Natural killer cell (primary cell): ENCODE results near the gene EFNB2. TPM values are rescaled to one million over a fixed set of nuclear protein-coding genes. Genes with fewer than 3 reads are reported as not detected.

ENCODE experiments used
- ATAC-seq, 3 donors: fragments of 150-1000 bp in 2 of 3; fragments of 200-7000 bp in 1 of 3; cut with Tn5 transposase; 1 replicate in 1 of 3; 2 replicates in 2 of 3; pipeline ENCODE4 v1.10.0; 2021; ENCODE audit warnings: mild to moderate bottlenecking in 2 of 3, moderate library complexity in 2 of 3
- DNase-seq, 2 donors: peaks; one replicate each; pipeline versions ENCODE4 v3.0.0 to v3.0.0-alpha.2; 2013 to 2021; ENCODE audit warnings: mixed read lengths in 1 of 2
- H3K27ac ChIP-seq: one replicate; pipeline ENCODE4 v1.5.1; 2013; ENCODE audit warnings: mild to moderate bottlenecking, low read length
- H3K27me3 ChIP-seq: one replicate; pipeline ENCODE4 v1.6.1; 2013; ENCODE audit warnings: low read length; ENCODE audit not compliant: control insufficient read depth, insufficient read depth
- H3K36me3 ChIP-seq: one replicate; pipeline ENCODE4 v1.6.1; 2013; ENCODE audit warnings: low read length; ENCODE audit not compliant: control insufficient read depth, insufficient read depth
- H3K4me1 ChIP-seq: one replicate; pipeline ENCODE4 v1.6.1; 2013; ENCODE audit warnings: low read length; ENCODE audit not compliant: control insufficient read depth, insufficient read depth
- H3K4me3 ChIP-seq: one replicate; pipeline ENCODE4 v1.5.1; 2013; ENCODE audit warnings: low read length
- H3K9me3 ChIP-seq: one replicate; pipeline ENCODE4 v1.6.1; 2013; ENCODE audit warnings: low read length; ENCODE audit not compliant: control insufficient read depth, insufficient read depth
- H3K27ac Mint-ChIP-seq, 2 donors: one replicate each; pipeline ENCODE4 v1.8.0; 2022; ENCODE audit warnings: mild to moderate bottlenecking in 2 of 2, mixed read lengths in 2 of 2, moderate library complexity in 1 of 2
- H3K27me3 Mint-ChIP-seq, 2 donors: one replicate each; pipeline ENCODE4 v1.8.0; 2022; ENCODE audit warnings: low read depth in 2 of 2, mixed read lengths in 2 of 2
- H3K36me3 Mint-ChIP-seq: one replicate; pipeline ENCODE4 v1.8.0; 2022; ENCODE audit warnings: mixed read lengths
- H3K4me1 Mint-ChIP-seq, 2 donors: one replicate each; pipeline ENCODE4 v1.8.0; 2022; ENCODE audit warnings: mixed read lengths in 2 of 2
- H3K4me3 Mint-ChIP-seq: one replicate; pipeline ENCODE4 v1.8.0; 2022; ENCODE audit warnings: mild to moderate bottlenecking, moderate library complexity, mixed read lengths
- H3K9me3 Mint-ChIP-seq, 2 donors: one replicate each; pipeline ENCODE4 v1.8.0; 2022; ENCODE audit warnings: mixed read lengths in 2 of 2
- WGBS: methylation state at CpG from one replicate; pipeline ENCODE4 v1.1.7; 2013; ENCODE audit warnings: missing lambda C conversion rate; ENCODE audit not compliant: insufficient coverage; 5-methylcytosine and 5-hydroxymethylcytosine counted together
- intact Hi-C: fragments of 100-400 bp; cut with micrococcal nuclease; formaldehyde crosslinking; loops from one replicate; pipeline ENCODE4 v1.14.2; 2022
- total RNA-seq, 4 donors: library from RNA; stranded (reverse); fragments of 120-200 nt in 1 of 4; gene quantifications; one replicate each; pipeline versions ENCODE4 v1.2.3 to v1.2.4, GENCODE V29; 2013 to 2022
- TF ChIP-seq, protein P1 (sequence below): fragments of 200-600 bp; IDR thresholded peaks from one replicate; pipeline ENCODE4 v1.8.0; 2022; ENCODE audit warnings: antibody characterized with exemption

The EFNB2 gene
- total RNA-seq, 3 donors from 2014 or later (not counting 1 experiment from before 2014, with no cell fraction given), result 0.16 to 0.33 (median 0.33) TPM

DNA sequence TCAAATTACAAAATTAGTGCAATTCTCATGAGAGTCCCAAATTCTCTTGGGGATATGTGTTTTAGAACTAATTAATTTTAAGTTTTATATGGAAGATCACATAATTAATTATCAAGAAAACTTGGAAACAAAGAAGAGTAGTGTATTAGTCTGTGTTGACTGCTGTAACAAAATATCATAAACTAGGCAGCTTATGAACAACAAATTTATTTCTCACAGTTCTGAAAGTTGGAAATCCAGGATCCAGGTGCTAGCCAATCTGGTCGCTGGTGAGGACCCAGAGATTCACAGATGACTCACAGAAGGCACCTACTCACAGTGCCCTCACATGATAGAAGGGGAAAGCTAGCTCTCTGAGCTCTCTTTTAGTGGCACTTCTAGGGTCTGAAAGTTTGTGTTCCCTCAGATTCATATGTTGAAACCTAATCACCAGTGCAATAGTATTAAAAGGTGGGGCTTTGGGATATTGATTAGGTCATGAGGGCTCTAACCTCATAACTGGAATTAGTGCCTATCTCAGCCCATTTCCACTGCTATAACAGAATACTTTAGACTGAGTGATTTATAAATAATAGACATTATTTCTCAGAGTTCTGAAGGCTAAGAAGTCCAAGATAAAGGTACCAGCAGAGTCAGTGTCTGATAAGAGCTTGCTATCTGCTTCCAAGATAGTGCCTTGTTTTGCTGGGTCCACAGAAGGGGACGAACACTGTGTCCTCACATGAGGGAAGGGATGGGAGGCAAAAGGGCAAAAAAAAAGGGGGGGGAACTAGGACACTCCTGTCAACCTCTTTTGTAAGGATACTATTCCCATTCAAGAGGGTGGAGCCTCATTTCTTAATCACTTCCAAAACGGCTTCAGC is 34.0 kb upstream of the EFNB2 start:
- Mint-ChIP-seq H3K4me3 (peak overlapping the region; percentile 76), H3K4me1 (peaks cover 50 to 51% of the 10 kb centered on the region in 2 donors), H3K27ac (peak overlapping the region; percentile 66 to 67), H3K27me3 (no peaks in the 10 kb centered on the region), H3K36me3 (no peaks in the 10 kb centered on the region), H3K9me3 (no peaks in the 10 kb centered on the region)
- intact Hi-C loops, result loop anchor here (5.0 kb wide), 1 partner anchor 1432 kb away; no protein-coding TSS in a partner anchor
- Histone ChIP-seq H3K27ac (no peak overlapping the region), H3K27me3 (no peaks in the 10 kb centered on the region), H3K9me3 (no peaks in the 10 kb centered on the region), H3K36me3 (no peaks in the 10 kb centered on the region), H3K4me1 (peaks cover 16% of the 10 kb centered on the region), H3K4me3 (no peak overlapping the region)
- 82% methylated on average over 3 of the region's 3 CpGs for WGBS
- DNase-seq, result no peak
- ATAC-seq, result no peak
- TF ChIP-seq, protein P1, sequence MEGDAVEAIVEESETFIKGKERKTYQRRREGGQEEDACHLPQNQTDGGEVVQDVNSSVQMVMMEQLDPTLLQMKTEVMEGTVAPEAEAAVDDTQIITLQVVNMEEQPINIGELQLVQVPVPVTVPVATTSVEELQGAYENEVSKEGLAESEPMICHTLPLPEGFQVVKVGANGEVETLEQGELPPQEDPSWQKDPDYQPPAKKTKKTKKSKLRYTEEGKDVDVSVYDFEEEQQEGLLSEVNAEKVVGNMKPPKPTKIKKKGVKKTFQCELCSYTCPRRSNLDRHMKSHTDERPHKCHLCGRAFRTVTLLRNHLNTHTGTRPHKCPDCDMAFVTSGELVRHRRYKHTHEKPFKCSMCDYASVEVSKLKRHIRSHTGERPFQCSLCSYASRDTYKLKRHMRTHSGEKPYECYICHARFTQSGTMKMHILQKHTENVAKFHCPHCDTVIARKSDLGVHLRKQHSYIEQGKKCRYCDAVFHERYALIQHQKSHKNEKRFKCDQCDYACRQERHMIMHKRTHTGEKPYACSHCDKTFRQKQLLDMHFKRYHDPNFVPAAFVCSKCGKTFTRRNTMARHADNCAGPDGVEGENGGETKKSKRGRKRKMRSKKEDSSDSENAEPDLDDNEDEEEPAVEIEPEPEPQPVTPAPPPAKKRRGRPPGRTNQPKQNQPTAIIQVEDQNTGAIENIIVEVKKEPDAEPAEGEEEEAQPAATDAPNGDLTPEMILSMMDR, result no peak

DNA sequence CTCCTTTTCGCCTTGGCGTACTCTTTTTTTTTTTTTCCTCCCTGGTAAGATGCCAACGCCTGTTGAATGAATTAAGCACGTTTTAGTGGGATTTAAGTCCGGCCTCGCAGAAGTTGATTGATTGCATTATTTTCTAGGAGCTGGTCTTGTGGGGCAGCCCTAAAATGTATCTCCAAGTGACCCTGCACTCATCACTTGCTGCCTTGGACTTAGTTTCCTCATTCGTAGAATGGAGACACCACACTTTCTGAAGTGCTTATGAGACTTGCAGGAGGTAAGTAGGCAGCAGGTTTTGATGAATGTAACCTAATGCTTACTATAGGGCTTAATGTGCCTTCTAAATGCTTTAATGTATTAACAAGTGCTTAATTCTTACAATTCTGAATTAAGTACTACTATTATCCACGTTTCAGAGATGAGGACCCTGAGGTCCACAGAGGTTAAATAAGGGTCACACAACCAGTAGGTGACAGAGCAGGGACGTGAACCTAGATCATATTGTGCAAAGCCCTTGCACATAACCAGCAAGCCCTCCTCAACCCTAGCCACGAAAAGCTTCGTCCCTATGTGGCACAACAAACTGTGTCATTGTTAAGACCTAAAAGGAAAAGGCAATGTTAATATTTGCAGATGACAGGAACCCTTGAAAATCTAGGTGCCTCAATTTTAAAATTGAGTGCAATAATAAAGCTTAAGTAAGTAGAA is 33.0 kb upstream of the EFNB2 start:
- 20% methylated on average over 9 of the region's 11 CpGs for WGBS

DNA sequence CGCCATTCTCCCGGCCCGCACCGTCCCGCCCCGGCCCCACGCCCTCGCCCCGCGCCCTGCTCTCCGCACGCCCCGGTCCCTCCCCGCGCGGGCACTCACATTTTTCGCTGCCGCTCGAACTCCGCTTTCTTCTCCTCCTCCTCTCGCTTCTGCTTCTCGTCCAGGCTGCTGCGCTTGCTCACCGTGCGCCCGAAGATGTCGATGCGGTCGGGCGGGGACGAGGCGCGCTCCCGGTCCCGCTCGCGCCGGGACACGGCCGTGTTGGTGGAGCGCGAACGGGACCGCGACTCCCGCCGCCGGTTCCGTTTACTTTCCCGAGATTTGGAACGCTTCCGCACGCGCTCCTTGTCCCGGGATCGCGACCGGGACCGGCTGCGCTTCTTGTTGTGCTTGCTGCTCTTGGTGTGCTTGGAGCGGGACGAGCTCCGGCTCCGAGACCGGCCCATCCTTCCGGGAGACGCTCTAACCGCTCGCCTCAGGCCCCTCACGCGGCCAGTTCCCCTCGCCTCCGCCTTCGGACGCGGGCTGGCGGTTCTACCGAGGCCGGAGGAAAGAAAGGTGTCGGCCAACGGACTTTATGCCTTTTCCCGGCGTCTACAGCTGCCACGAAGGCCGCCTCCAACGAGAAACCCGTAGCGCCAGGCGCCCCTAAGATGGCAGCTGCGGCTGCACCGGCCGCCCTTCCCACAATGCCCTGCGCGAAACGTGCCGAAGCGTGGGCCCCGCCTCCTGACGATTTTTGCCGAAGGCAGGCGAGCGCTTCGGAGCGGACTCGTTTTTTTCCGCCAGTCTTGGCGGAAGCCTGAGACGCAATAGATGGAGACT is 32.2 kb upstream of the EFNB2 start, which contains the start of gene ARGLU1:
TSS of gene ARGLU1 (minus strand) at position 664 of the 825 bp plus-strand sequence. CDS start at position 446, 218 bp downstream.
- H3K36me3 Mint-ChIP-seq, result no peaks in the 10 kb centered on the region
- H3K27ac Mint-ChIP-seq, result peak within 1 kb of the TSS; percentile 96 to 99
- no peaks in the 10 kb centered on the region for H3K9me3 ChIP-seq
- H3K27ac ChIP-seq, result peak within 1 kb of the TSS; percentile 99
- peak; percentile 77 to 95 (median 83) for ATAC-seq
- peak within 1 kb of the TSS; percentile 100 for H3K4me3 ChIP-seq
- under 1% methylated on average over 108 of the region's 108 CpGs for WGBS
- no peaks in the 10 kb centered on the region for H3K27me3 Mint-ChIP-seq
- DNase-seq, result peak; percentile 97
- no peaks in the 10 kb centered on the region for H3K9me3 Mint-ChIP-seq
- intact Hi-C loops, result loop anchor here (2.0 to 5.0 kb wide), 2 partner anchors 17 to 1430 kb away; no protein-coding TSS in a partner anchor
- no peaks in the 10 kb centered on the region for H3K36me3 ChIP-seq
- peaks cover 20% of the 10 kb centered on the region for H3K4me1 ChIP-seq
- TF ChIP-seq, protein P1, result no peak
- peak within 1 kb of the TSS; percentile 97 for H3K4me3 Mint-ChIP-seq
- no peaks in the 10 kb centered on the region for H3K27me3 ChIP-seq
- peaks cover 65 to 67% of the 10 kb centered on the region in 2 donors for H3K4me1 Mint-ChIP-seq

More for the DNA sequence above, 33.0 kb upstream of the EFNB2 start:
- Mint-ChIP-seq H3K27me3 (no peaks in the 10 kb centered on the region), H3K4me3 (peak overlapping the region; percentile 97), H3K36me3 (no peaks in the 10 kb centered on the region), H3K9me3 (no peaks in the 10 kb centered on the region), H3K27ac (peak overlapping the region; percentile 96 to 99), H3K4me1 (peaks cover 60 to 62% of the 10 kb centered on the region in 2 donors)
- no peaks in the 10 kb centered on the region for H3K36me3 ChIP-seq
- TF ChIP-seq, protein P1, result no peak
- peaks cover 16% of the 10 kb centered on the region for H3K4me1 ChIP-seq
- ATAC-seq, result no peak
- no peaks in the 10 kb centered on the region for H3K9me3 ChIP-seq
- no peak for DNase-seq
- H3K27ac ChIP-seq, result peak overlapping the region; percentile 99
- no peaks in the 10 kb centered on the region for H3K27me3 ChIP-seq
- H3K4me3 ChIP-seq, result peak overlapping the region; percentile 100
- intact Hi-C loops, result loop anchor here (5.0 kb wide), 1 partner anchor 1431 kb away; no protein-coding TSS in a partner anchor
